ENCODE measurements around the gene NFAT5.

- TF ChIP-seq CTCF (IDR thresholded peaks at IDR 0.05) = no peak
- TF ChIP-seq POLR2A (IDR thresholded peaks at IDR 0.05) = no peak
- no peak for TF ChIP-seq POLR2AphosphoS5 (IDR thresholded peaks at IDR 0.05)
Observed at GRCh38 chr16:69732101-69732500, 166.3 kb downstream of the NFAT5 start.

Measured in prostate gland (tissue), 2 donors.